Heart left ventricle (tissue), 16 donors: ENCODE measurements around the gene RTL10. TPM values are rescaled to one million over a fixed set of nuclear protein-coding genes. Genes with fewer than 3 reads are reported as not detected.

Source experiments
- ATAC-seq, 4 donors: fragments of 200-7000 bp; cut with Tn5 transposase; one replicate each; pipeline ENCODE4 v1.9.1; 2020 to 2022; ENCODE audit warnings: moderate library complexity in 4 of 4, mild to moderate bottlenecking in 3 of 4, moderate number of reproducible peaks in 1 of 4
- DNase-seq, 5 donors: peaks; one replicate each; pipeline ENCODE4 v3.0.0-alpha.2; 2020
- H3K27ac ChIP-seq, 12 donors: fragments of 200-600 bp; sonication (generic) in 4 of 12; one replicate each; pipeline versions ENCODE4 v1.5.0 to v1.8.0; 2016 to 2022; ENCODE audit warnings: mild to moderate bottlenecking in 2 of 12
- H3K27me3 ChIP-seq, 9 donors: fragments of 200-600 bp; sonication (generic) in 2 of 9; one replicate each; pipeline versions ENCODE4 v1.5.1 to v1.8.0; 2016 to 2022; ENCODE audit warnings: mild to moderate bottlenecking in 3 of 9
- H3K36me3 ChIP-seq, 9 donors: fragments of 200-600 bp; sonication (generic) in 2 of 9; one replicate each; pipeline versions ENCODE4 v1.5.0 to v1.8.0; 2018 to 2022; ENCODE audit warnings: mild to moderate bottlenecking in 2 of 9
- H3K4me1 ChIP-seq, 12 donors: fragments of 200-600 bp; sonication (generic) in 4 of 12; one replicate each; pipeline versions ENCODE4 v1.5.0 to v1.8.0; 2016 to 2022; ENCODE audit warnings: mild to moderate bottlenecking in 3 of 12
- H3K4me3 ChIP-seq, 12 donors: fragments of 200-600 bp; sonication (generic) in 4 of 12; one replicate each; pipeline versions ENCODE4 v1.5.0 to v1.8.0; 2017 to 2022; ENCODE audit warnings: mild to moderate bottlenecking in 9 of 12, moderate library complexity in 4 of 12
- H3K9me3 ChIP-seq, 12 donors: fragments of 200-600 bp; sonication (generic) in 4 of 12; one replicate each; pipeline versions ENCODE4 v1.5.0 to v1.8.0; 2016 to 2022; ENCODE audit warnings: mild to moderate bottlenecking in 1 of 12
- POLR2A ChIP-seq, 2 donors: fragments of 450-650 bp; IDR thresholded peaks; one replicate each; pipeline ENCODE4 v1.6.1; 2017; ENCODE audit warnings: antibody characterized with exemption in 2 of 2, mild to moderate bottlenecking in 2 of 2, moderate library complexity in 2 of 2
- WGBS, 4 donors: extraction: QIAGEN DNeasy Blood & Tissue Kit in 2 of 4; methylation state at CpG; one replicate each; pipeline versions ENCODE4 v1.1.5 to v1.1.7; 2013 to 2018; 5-methylcytosine and 5-hydroxymethylcytosine counted together
- intact Hi-C, 10 donors: fragments of 100-400 bp; cut with DNase I; formaldehyde crosslinking; loops; one replicate each; pipeline versions ENCODE4 v1.11.1 to v1.14.2; 2022
- polyA plus RNA-seq, 2 donors: library from polyadenylated mRNA; stranded (reverse); fragments of 200-250 nt; gene quantifications; one replicate each; pipeline ENCODE4 v1.2.3, GENCODE V29; 2013
- total RNA-seq, 9 donors: library from RNA; depleted of rRNA in 2 of 9; stranded (reverse); fragments of >200 nt in 2 of 9; fragmentation: NEBNext Ultra II Directional in 3 of 9; extraction: Animal tissue kit (Norgen Biotek cat#: 25700) in 3 of 9; gene quantifications; one replicate each; pipeline versions ENCODE4 v1.1.0 to v1.2.4, GENCODE V29; 2016 to 2023
- TF ChIP-seq, protein P1 (sequence below), 12 donors: fragments of 200-600 bp; sonication (generic) in 4 of 12; IDR thresholded peaks; one replicate each; pipeline versions ENCODE4 v1.5.0 to v1.8.0; 2018 to 2022; ENCODE audit warnings: antibody characterized with exemption in 12 of 12, mild to moderate bottlenecking in 5 of 12
- donor health status: ischemic (EF 13 %, LVEDD 7.1; RV severe dilation, severe dysfunction).
- donor health status: healthy with polysubstance abuse.
- donor health status: DM: no; HTN: yes; CAD: no.
- donor health status: DM: no; HTN: no; CAD: no.
- donor health status: ischemic (EF 25% LVEDD 6.9; RV normal size, moderate dysfunction).
- donor health status: ischemic (EF 25% LVEDD 5.7; RV mildly dilated, moderate dysfunction).
- donor health status: healthy.
- donor health status: DM: yes; HTN: yes; CAD: no.
- donor health status: ischemic (EF 35%, LVEDD 5.7; RV mildly dilated, moderate dysfunction).
- donor health status: nonischemic (EF 11% LVEDD 7.7; RV severe dilation, severe dysfunction).
- donor health status: DM: yes; HTN: yes; CAD: no.
- donor health status: PGD.
- donor health status: ischemic (EF 29% LVEDD 5.4; RV normal size, mild dysfunction).
- donor health status: nonischemic (EF 23%, LVEDD 6.1; RV moderate dilation, normal function).

Gene RTL10
- total and polyA plus RNA-seq, 11 donors: 4.6 to 11.6 (median 7.5) TPM

DNA sequence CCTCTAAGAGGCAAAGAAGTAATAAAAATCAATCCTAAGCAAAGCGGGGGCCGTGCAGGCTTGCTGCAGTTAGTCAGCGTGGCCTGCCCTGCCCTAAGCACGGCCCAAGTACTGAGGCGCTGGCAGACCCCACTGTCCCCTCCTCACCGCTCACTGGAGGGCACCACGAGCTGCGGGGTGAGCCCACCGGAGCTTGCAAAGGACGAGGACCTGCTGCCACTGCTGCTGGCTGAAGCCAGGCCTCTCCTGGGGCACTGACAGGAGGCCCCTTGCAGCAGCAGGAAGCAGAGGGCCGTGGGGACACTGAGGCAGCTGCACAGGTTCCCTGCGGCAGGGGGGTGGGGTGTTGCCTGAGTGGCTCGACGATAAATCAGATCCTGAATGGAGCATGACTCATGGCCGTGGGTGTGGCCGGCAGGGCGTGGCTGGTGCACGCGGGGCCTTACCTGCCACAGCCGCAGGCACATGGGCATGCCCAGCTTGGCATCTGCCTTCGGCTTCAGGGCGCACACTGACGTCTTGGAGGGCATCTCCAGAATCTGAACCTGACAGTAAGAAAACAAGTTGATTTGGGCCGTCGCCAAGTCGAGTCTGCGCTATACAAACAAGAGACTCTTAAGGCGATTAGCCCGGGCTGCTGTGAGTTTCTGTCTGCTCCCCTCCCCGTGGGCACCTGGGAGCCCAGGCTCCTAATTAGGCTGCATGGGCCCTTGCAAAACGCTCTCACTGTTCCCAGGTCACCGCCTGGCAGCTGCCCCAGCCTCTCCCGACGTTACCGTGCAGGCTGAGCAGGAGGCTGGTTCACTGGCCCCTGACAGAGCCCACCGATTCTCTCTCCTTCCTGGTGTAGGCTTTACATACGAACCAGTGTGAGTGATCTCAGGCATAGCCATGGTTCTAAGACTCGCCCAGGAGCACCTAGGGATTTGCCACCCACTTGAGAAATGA is 48.2 kb downstream of the RTL10 start:
- TF ChIP-seq POLR2A (IDR thresholded peaks at IDR 0.05): no peak
- TF ChIP-seq, protein P1, sequence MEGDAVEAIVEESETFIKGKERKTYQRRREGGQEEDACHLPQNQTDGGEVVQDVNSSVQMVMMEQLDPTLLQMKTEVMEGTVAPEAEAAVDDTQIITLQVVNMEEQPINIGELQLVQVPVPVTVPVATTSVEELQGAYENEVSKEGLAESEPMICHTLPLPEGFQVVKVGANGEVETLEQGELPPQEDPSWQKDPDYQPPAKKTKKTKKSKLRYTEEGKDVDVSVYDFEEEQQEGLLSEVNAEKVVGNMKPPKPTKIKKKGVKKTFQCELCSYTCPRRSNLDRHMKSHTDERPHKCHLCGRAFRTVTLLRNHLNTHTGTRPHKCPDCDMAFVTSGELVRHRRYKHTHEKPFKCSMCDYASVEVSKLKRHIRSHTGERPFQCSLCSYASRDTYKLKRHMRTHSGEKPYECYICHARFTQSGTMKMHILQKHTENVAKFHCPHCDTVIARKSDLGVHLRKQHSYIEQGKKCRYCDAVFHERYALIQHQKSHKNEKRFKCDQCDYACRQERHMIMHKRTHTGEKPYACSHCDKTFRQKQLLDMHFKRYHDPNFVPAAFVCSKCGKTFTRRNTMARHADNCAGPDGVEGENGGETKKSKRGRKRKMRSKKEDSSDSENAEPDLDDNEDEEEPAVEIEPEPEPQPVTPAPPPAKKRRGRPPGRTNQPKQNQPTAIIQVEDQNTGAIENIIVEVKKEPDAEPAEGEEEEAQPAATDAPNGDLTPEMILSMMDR (IDR thresholded peaks at IDR 0.05): no peak
- 85 to 90% (median 87%) methylated on average over 21 to 38 of the region's 38 CpGs for WGBS, 4 donors
- ATAC-seq (no peak), DNase-seq (peak in 1 of 5 donors; percentile 54)
- H3K9me3 ChIP-seq: no peaks in the 10 kb centered on the region
- intact Hi-C loops: loop anchor here in 1 of 10 donors (5.0 kb wide), 1 partner anchor 46 kb away; the partner anchor contains the start of genes GNB1L and RTL10
- H3K4me3 ChIP-seq: no peak overlapping the region
- H3K27ac ChIP-seq: no peak overlapping the region
- no peaks in the 10 kb centered on the region for H3K27me3 ChIP-seq
- peaks cover 0 to 6% (median 0%) of the 10 kb centered on the region in 12 donors for H3K4me1 ChIP-seq
- no peaks in the 10 kb centered on the region for H3K36me3 ChIP-seq

DNA sequence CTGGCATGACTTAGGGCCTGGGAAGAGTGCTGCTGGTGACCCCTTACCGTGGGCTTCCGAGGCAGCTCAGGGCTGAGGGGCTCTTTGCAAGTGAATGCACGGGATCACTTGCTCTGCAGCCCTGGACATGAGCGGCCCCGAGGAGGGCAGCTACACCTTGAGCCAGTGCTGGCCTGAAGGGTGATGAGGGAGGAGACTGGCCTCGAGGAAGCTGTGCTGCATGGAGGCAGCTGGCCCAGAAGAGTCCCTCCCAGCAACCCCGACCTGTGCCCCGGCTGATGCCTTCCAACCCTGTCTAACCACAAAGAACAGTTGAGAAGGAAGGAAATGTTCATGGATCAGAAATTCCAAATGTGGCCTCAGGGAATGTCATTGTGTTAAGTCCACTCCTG is 48.9 kb downstream of the RTL10 start:
- peak in 1 of 5 donors; percentile 20 for DNase-seq
- WGBS, 4 donors: 77 to 88% (median 86%) methylated on average over 8 of the region's 8 CpGs

More for the DNA sequence above, 48.9 kb downstream of the RTL10 start:
- H3K27me3 ChIP-seq: no peaks in the 10 kb centered on the region
- TF ChIP-seq, protein P1 (IDR thresholded peaks at IDR 0.05): no peak
- no peak for TF ChIP-seq POLR2A (IDR thresholded peaks at IDR 0.05)
- H3K4me1 ChIP-seq: peaks cover 0 to 6% (median 0%) of the 10 kb centered on the region in 12 donors
- H3K4me3 ChIP-seq: no peak overlapping the region
- H3K27ac ChIP-seq: no peak overlapping the region
- no peaks in the 10 kb centered on the region for H3K36me3 ChIP-seq
- no peak for ATAC-seq
- H3K9me3 ChIP-seq: no peaks in the 10 kb centered on the region
- intact Hi-C loops: loop anchor here in 1 of 10 donors (5.0 kb wide), 1 partner anchor 46 kb away; the partner anchor contains the start of genes GNB1L and RTL10

Other genes with a start within 250 kb of the RTL10 start
- gene SEPTIN5, start 140.4 kb downstream of the RTL10 start, total RNA-seq: 100 to 1,000 TPM in 7 of 9 donors, 10 to 100 TPM in 2; 88.3 to 272 (median 156) TPM
- 100 to 1,000 TPM in 1 of 2 donors, 10 to 100 TPM in 1; 75.7 to 127 TPM for gene SEPTIN5, start 140.4 kb downstream of the RTL10 start, polyA plus RNA-seq
- gene GP1BB, start 131.3 kb downstream of the RTL10 start, total RNA-seq: 10 to 100 TPM in 3 of 9 donors, 1 to 10 TPM in 3, not detected in 3; 1.4 to 52.2 (median 10.7) TPM
- 10 to 100 TPM in 1 of 2 donors, 1 to 10 TPM in 1; 6.5 to 30.4 TPM for gene GP1BB, start 131.3 kb downstream of the RTL10 start, polyA plus RNA-seq
- 1 to 10 TPM in 4 of 9 donors, under 1 TPM in 4, not detected in 1; 0.28 to 3.1 (median 1.2) TPM for gene TBX1, start 94.1 kb downstream of the RTL10 start, total RNA-seq
- gene TBX1, start 94.1 kb downstream of the RTL10 start, polyA plus RNA-seq: under 1 TPM; 0.11 to 0.95 TPM
- gene GNB1L, start within 50 bp of the RTL10 start, total RNA-seq: 1 to 10 TPM; 1.9 to 3.7 (median 2.4) TPM
- 1 to 10 TPM; 1.6 to 9.2 TPM for gene GNB1L, start within 50 bp of the RTL10 start, polyA plus RNA-seq
- 100 to 1,000 TPM in 8 of 9 donors, 10 to 100 TPM in 1; 69.7 to 195 (median 119) TPM for gene COMT, start 86.9 kb upstream of the RTL10 start, total RNA-seq
- 100 to 1,000 TPM in 1 of 2 donors, 10 to 100 TPM in 1; 84.7 to 249 TPM for gene COMT, start 86.9 kb upstream of the RTL10 start, polyA plus RNA-seq
- gene TXNRD2, start 86.9 kb upstream of the RTL10 start, total RNA-seq: 10 to 100 TPM; 23.5 to 42.5 (median 33.5) TPM
- 10 to 100 TPM; 23.4 to 60.2 TPM for gene TXNRD2, start 86.9 kb upstream of the RTL10 start, polyA plus RNA-seq
- 10 to 100 TPM; 21.2 to 46.6 (median 33.3) TPM for gene ARVCF, start 161.9 kb upstream of the RTL10 start, total RNA-seq
- 10 to 100 TPM; 33.0 to 39.2 TPM for gene ARVCF, start 161.9 kb upstream of the RTL10 start, polyA plus RNA-seq
- gene TANGO2, start 166.2 kb upstream of the RTL10 start, total RNA-seq: 100 to 1,000 TPM in 3 of 9 donors, 10 to 100 TPM in 6; 55.6 to 341 (median 83.7) TPM
- gene TANGO2, start 166.2 kb upstream of the RTL10 start, polyA plus RNA-seq: 10 to 100 TPM; 51.3 to 63.0 TPM
- gene DGCR8, start 225.4 kb upstream of the RTL10 start, total RNA-seq: 10 to 100 TPM in 8 of 9 donors, 1 to 10 TPM in 1; 8.8 to 22.1 (median 13.0) TPM
- gene DGCR8, start 225.4 kb upstream of the RTL10 start, polyA plus RNA-seq: 10 to 100 TPM in 1 of 2 donors, 1 to 10 TPM in 1; 9.9 to 14.5 TPM